Measurements from ENCODE around the gene GSTP1. TPM values are rescaled to one million over a fixed set of nuclear protein-coding genes. Genes with fewer than 3 reads are reported as not detected.

GSTP1 gene
- polyA plus RNA-seq, 1 experiment, result 883 TPM

GRCh38 chr11:67538823-67539505 is 44.6 kb upstream of the GSTP1 start:
- no peak for TF ChIP-seq CTCF (IDR thresholded peaks at IDR 0.05; ENCODE audit: insufficient read depth, low read depth, low read length)
- Histone ChIP-seq H3K27me3 (ENCODE audit: control insufficient read depth, insufficient read depth, low read length) (peaks cover 2% of the 10 kb centered on the region), H3K4me3 (ENCODE audit: low read depth, low read length) (no peak overlapping the region), H3K36me3 (ENCODE audit: control insufficient read depth, insufficient read depth, low read length) (no peaks in the 10 kb centered on the region)
- CTCF ChIA-PET, result no interaction called here
- POLR2A ChIA-PET, result no interaction called here
- DNase-seq (ENCODE audit: low read depth), result no peak

- POLR2A ChIA-PET, result no interaction called here
- Histone ChIP-seq H3K36me3 (ENCODE audit: control insufficient read depth, insufficient read depth, low read length) (no peaks in the 10 kb centered on the region), H3K4me3 (ENCODE audit: low read depth, low read length) (no peak overlapping the region), H3K27me3 (ENCODE audit: control insufficient read depth, insufficient read depth, low read length) (peaks cover 2% of the 10 kb centered on the region)
- CTCF ChIA-PET, result no interaction called here
- no peak for DNase-seq (ENCODE audit: low read depth)
- no peak for TF ChIP-seq CTCF (IDR thresholded peaks at IDR 0.05; ENCODE audit: insufficient read depth, low read depth, low read length)
Observed at GRCh38 chr11:67539550-67539949, 44.1 kb upstream of the GSTP1 start.

GRCh38 chr11:67541198-67541597 is 42.4 kb upstream of the GSTP1 start:
- DNase-seq (ENCODE audit: low read depth), result no peak
- H3K36me3 ChIP-seq (ENCODE audit: control insufficient read depth, insufficient read depth, low read length), result no peaks in the 10 kb centered on the region
- ChIA-PET CTCF (interaction anchor here (0.8 kb wide), 1 partner anchor 9 kb away, joined by 3 read pairs; no protein-coding TSS in a partner anchor), POLR2A (no interaction called here)
- TF ChIP-seq CTCF (IDR thresholded peaks at IDR 0.05; ENCODE audit: insufficient read depth, low read depth, low read length), result no peak
- H3K4me3 ChIP-seq (ENCODE audit: low read depth, low read length), result no peak overlapping the region
- peaks cover 2% of the 10 kb centered on the region for H3K27me3 ChIP-seq (ENCODE audit: control insufficient read depth, insufficient read depth, low read length)

GRCh38 chr11:67542169-67542568 is 41.4 kb upstream of the GSTP1 start:
- DNase-seq (ENCODE audit: low read depth), result no peak
- peaks cover 2% of the 10 kb centered on the region for H3K27me3 ChIP-seq (ENCODE audit: control insufficient read depth, insufficient read depth, low read length)
- no peak overlapping the region for H3K4me3 ChIP-seq (ENCODE audit: low read depth, low read length)
- TF ChIP-seq CTCF (IDR thresholded peaks at IDR 0.05; ENCODE audit: insufficient read depth, low read depth, low read length), result no peak
- ChIA-PET POLR2A (no interaction called here), CTCF (interaction anchor here (1.1 kb wide), 1 partner anchor 9 kb away, joined by 4 read pairs; no protein-coding TSS in a partner anchor)
- H3K36me3 ChIP-seq (ENCODE audit: control insufficient read depth, insufficient read depth, low read length), result no peaks in the 10 kb centered on the region

GRCh38 chr11:67542971-67543370 is 40.6 kb upstream of the GSTP1 start:
- CTCF ChIA-PET, result no interaction called here
- POLR2A ChIA-PET, result interaction anchor here (0.6 kb wide), 1 partner anchor 42 kb away, joined by 3 read pairs; no protein-coding TSS in a partner anchor
- Histone ChIP-seq H3K36me3 (ENCODE audit: control insufficient read depth, insufficient read depth, low read length) (no peaks in the 10 kb centered on the region), H3K27me3 (ENCODE audit: control insufficient read depth, insufficient read depth, low read length) (peaks cover 2% of the 10 kb centered on the region), H3K4me3 (ENCODE audit: low read depth, low read length) (no peak overlapping the region)
- TF ChIP-seq CTCF (IDR thresholded peaks at IDR 0.05; ENCODE audit: insufficient read depth, low read depth, low read length), result no peak
- DNase-seq (ENCODE audit: low read depth), result no peak
